Fibroblast of villous mesenchyme (primary cell): ENCODE measurements around the gene TBC1D8B. TPM values are rescaled to one million over a fixed set of nuclear protein-coding genes. Genes with fewer than 3 reads are reported as not detected.
A peak's percentile ranks its signal among the peaks of the same experiment; 100 is the strongest.

Experiments used
- DNase-seq: peaks from one replicate; pipeline ENCODE4 v3.0.0-alpha.2; 2010; ENCODE audit warnings: low read depth
- H3K4me3 ChIP-seq: 2 replicates; pipeline ENCODE4 v1.5.1; 2011; ENCODE audit warnings: low read depth, mild to moderate bottlenecking, low read length
- CTCF ChIP-seq: IDR thresholded peaks from 2 replicates; pipeline ENCODE4 v1.5.1; 2012; ENCODE audit warnings: low read depth, mild to moderate bottlenecking, low read length; ENCODE audit not compliant: insufficient read depth
- total RNA-seq: library from RNA; depleted of rRNA; stranded (reverse); fragments of >200 nt; gene quantifications from 2 replicates; pipeline ENCODE4 v1.2.3, GENCODE V29; 2012

Gene TBC1D8B
- total RNA-seq, 1 donor, result 13.8 TPM

GRCh38 chrX:106898462-106898861 lies 96.0 kb downstream of the TBC1D8B start:
- TF ChIP-seq CTCF, result peak; percentile 31
- DNase-seq, result peak; percentile 69

DNA sequence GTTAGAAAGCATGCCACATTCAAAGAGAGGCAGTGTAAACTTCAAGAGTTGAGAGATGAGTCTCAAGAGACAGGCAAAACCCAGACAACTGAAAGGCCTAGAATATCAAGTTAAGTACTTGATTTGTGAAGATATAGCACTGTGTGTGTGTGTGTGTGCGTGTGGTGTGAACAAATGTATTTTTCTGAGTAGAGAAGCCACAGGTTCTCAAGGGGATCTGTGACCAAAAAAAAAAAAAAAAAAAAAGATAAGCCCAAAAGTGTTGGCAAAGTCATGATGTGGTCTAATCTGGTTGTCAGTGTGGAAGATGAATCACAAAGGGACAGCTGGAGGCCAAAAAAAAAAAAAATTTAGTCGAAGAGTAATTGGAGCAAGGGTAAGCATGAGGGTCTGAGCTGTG lies 96.8 kb downstream of the TBC1D8B start:
- no peak for DNase-seq
- H3K4me3 ChIP-seq, result no peak overlapping the region
- TF ChIP-seq CTCF, result no peak

More at GRCh38 chrX:106898462-106898861, 96.0 kb downstream of the TBC1D8B start:
- H3K4me3 ChIP-seq, result no peak overlapping the region

DNA sequence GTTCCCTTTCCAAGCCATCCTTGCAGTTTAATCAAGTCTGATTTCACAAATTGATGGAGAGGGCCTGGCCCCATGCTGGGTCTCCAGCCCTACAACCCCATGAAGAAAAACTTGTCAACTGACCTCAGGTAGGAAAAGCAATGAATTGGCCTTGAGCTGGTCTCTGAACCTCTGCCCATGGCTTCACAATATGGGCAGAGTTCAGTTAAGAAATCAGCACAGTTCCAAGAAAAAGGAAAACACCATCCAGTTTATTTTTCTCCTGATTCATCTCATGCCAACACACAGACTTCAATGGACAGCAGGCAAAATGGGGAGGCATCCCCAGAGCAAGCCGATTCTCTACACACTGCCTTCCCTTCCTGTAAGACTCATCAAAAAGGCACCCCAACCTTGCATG lies 97.4 kb downstream of the TBC1D8B start:
- no peak for TF ChIP-seq CTCF
- H3K4me3 ChIP-seq, result no peak overlapping the region
- DNase-seq, result no peak

DNA sequence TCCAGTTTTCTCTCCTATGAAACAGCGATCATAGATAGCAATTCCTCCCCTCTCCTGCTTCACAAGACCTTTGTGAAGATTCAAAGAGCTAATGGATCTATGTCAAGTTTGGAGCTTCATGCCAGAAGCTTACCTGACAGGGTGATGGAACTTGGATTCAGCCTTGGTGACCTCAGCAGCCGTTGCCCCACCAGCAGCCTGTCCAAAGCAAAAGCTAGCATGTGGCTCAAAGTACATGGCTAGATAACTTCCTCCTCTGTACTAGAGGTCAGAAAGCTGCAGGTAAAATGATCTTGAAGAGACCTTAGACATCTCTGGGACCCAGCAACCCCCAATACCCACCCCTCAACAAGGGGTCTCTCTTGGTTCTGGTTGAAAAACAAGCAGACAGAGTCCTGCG lies 98.9 kb downstream of the TBC1D8B start:
- no peak for TF ChIP-seq CTCF
- DNase-seq, result no peak
- no peak overlapping the region for H3K4me3 ChIP-seq

- no peak overlapping the region for H3K4me3 ChIP-seq
- TF ChIP-seq CTCF, result no peak
- DNase-seq, result no peak
Measured at GRCh38 chrX:106901781-106902219, 99.3 kb downstream of the TBC1D8B start.

GRCh38 chrX:106902684-106903083 lies 100.2 kb downstream of the TBC1D8B start:
- no peak for DNase-seq
- no peak for TF ChIP-seq CTCF
- no peak overlapping the region for H3K4me3 ChIP-seq

GRCh38 chrX:106903291-106903824 lies 100.9 kb downstream of the TBC1D8B start, which contains the start of gene RIPPLY1:
Gene RIPPLY1 (minus strand): TSS chrX:106903341. CDS start chrX:106903287, 54 bp downstream.
- TF ChIP-seq CTCF, result no peak
- DNase-seq, result no peak
- H3K4me3 ChIP-seq, result no peak within 1 kb of the TSS
